Measurements from ENCODE around the gene CCSER1.

DNA sequence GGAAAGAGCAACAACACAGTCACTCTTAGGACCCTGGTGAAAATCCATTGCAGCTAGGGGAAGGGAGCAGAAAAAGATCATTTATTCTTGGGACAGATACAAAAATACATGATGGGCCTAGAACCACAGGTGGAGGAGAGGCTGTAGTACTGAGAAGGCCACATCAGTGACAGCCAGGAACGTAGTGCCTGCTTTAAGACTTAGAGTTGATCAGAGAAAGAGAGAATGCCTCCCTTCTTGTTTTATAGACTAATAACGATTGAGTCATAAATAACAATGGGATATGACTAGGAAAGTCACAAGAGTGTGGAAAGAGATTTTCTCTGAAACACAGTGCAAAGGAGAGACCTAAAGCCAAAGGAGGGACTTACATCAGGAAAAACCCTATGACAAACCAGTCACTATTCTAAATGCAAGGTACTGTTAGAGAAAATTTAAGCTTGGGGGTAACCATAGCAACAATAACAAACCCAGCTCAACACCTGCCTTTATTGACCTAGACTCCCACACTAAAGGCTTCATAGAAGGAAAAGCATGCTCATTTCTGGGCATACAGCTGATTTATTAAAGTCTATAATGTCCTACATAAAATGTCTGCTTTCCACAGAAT, 1161.6 kb downstream of the CCSER1 start:
- TF ChIP-seq, protein P1, sequence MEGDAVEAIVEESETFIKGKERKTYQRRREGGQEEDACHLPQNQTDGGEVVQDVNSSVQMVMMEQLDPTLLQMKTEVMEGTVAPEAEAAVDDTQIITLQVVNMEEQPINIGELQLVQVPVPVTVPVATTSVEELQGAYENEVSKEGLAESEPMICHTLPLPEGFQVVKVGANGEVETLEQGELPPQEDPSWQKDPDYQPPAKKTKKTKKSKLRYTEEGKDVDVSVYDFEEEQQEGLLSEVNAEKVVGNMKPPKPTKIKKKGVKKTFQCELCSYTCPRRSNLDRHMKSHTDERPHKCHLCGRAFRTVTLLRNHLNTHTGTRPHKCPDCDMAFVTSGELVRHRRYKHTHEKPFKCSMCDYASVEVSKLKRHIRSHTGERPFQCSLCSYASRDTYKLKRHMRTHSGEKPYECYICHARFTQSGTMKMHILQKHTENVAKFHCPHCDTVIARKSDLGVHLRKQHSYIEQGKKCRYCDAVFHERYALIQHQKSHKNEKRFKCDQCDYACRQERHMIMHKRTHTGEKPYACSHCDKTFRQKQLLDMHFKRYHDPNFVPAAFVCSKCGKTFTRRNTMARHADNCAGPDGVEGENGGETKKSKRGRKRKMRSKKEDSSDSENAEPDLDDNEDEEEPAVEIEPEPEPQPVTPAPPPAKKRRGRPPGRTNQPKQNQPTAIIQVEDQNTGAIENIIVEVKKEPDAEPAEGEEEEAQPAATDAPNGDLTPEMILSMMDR (conservative IDR thresholded peaks at IDR 0.05) = no peak
- TF ChIP-seq EZH2 (IDR thresholded peaks at IDR 0.05; ENCODE audit: low read depth) = no peak

Measured in PC-9 (cell line).